Measurements from ENCODE around the gene RCCD1. TPM values are rescaled to one million over a fixed set of nuclear protein-coding genes. Genes with fewer than 3 reads are reported as not detected.

Gene RCCD1

DNA sequence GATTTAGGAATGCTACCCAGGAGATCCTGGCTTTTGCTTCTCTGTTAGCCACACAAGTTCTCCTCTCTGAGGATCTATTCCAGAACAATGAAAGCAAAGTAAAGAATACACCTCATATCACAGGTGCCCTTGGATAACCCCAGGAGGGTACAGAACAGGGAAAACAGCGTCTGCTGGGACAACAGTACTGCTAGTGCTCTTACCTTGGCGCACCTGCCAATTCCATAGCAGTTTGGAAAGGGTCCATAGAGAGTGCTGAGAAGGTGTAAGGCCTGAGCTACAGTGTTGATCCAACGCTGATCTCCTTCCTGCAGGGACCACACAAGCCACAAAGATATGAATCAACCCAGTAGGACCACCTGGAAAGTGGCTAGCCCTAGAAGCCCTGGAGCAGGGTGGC is 52.6 kb downstream of the RCCD1 start:
- no peak for DNase-seq (ENCODE audit: low spot score)
- no peak overlapping the region for H2AFZ ChIP-seq (ENCODE audit: low read length)
- no peak overlapping the region for H3K4ac ChIP-seq (ENCODE audit: low read length)
- H3K9me3 ChIP-seq (replicated peaks in 1 of 2; ENCODE audit: control insufficient read depth in 2 of 2, insufficient read depth in 1 of 2, low read depth in 1 of 2, low read length in 2 of 2) = no peaks in the 10 kb centered on the region
- no peaks in the 10 kb centered on the region for H3K27me3 ChIP-seq (ENCODE audit: control insufficient read depth in 3 of 3, insufficient read depth in 3 of 3, low read depth in 1 of 3, low read length in 3 of 3)
- H2BK120ac ChIP-seq (ENCODE audit: low read depth, low read length) = no peak overlapping the region
- H2BK5ac ChIP-seq (ENCODE audit: low read length) = no peak overlapping the region
- no CpG with 5 or more reads among the region's 3 CpGs for WGBS, 2 donors (ENCODE audit: extremely low coverage in 2 of 2, insufficient read length in 2 of 2, insufficient replicate concordance in 1 of 2)
- H3K36me3 ChIP-seq (replicated peaks in 1 of 2; ENCODE audit: control insufficient read depth in 2 of 2, insufficient read depth in 2 of 2, low read length in 2 of 2) = peaks cover 51 to 93% of the 10 kb centered on the region in 2 donors
- H2BK15ac ChIP-seq (ENCODE audit: low read length) = no peak overlapping the region
- H3K9ac ChIP-seq (ENCODE audit: low read depth, low read length, poor library complexity) = no peak overlapping the region
- no peak overlapping the region for H4K91ac ChIP-seq (ENCODE audit: low read depth, low read length, poor library complexity)
- no peak overlapping the region for H2AK5ac ChIP-seq (ENCODE audit: low read depth, low read length)
- no peak overlapping the region for H3K14ac ChIP-seq (ENCODE audit: low read length)
- H3K79me1 ChIP-seq (ENCODE audit: low read depth, low read length) = no peaks in the 10 kb centered on the region
- H3K4me1 ChIP-seq (ENCODE audit: control insufficient read depth in 2 of 2, insufficient read depth in 1 of 2, low read depth in 1 of 2, low read length in 2 of 2) = no peaks in the 10 kb centered on the region
- H3K4me3 ChIP-seq (ENCODE audit: low read length in 2 of 2) = no peak overlapping the region
- H3K27ac ChIP-seq (replicated peaks; ENCODE audit: low read length) = no peak overlapping the region
- H3K18ac ChIP-seq (ENCODE audit: low read length) = no peak overlapping the region
- H3K23ac ChIP-seq (ENCODE audit: low read depth, low read length, poor library complexity) = no peak overlapping the region
- no peak overlapping the region for H3K4me2 ChIP-seq (ENCODE audit: insufficient read depth, low read length, poor library complexity, severe bottlenecking)
- H2BK12ac ChIP-seq (ENCODE audit: low read length) = no peak overlapping the region
- no peak overlapping the region for H4K8ac ChIP-seq (ENCODE audit: low read depth, low read length)

Small RNA genes within 50 kb of the gene (small RNA-seq; reads per million reads assigned to genes)
- not detected for gene RF00019 (ENCODE audit: insufficient read depth)

Measured in neuronal stem cell (in vitro differentiated cells).